Heart right ventricle (tissue), 16 donors: ENCODE data around the gene KLK2. TPM values are rescaled to one million over a fixed set of nuclear protein-coding genes. Genes with fewer than 3 reads are reported as not detected.
A peak's percentile ranks its signal among the peaks of the same experiment; 100 is the strongest.

Experiments
- ATAC-seq, 8 donors: fragments of 200-7000 bp; cut with Tn5 transposase; one replicate each; pipeline ENCODE4 v1.9.1; 2020; ENCODE audit warnings: mild to moderate bottlenecking in 8 of 8, moderate library complexity in 8 of 8, moderate number of reproducible peaks in 1 of 8
- DNase-seq, 2 donors: peaks; one replicate each; pipeline ENCODE4 v3.0.0-alpha.2; 2020
- H3K27ac ChIP-seq, 10 donors: fragments of 200-600 bp; sonication (generic) in 2 of 10; one replicate each; pipeline versions ENCODE4 v1.5.0 to v1.8.0; 2020 to 2022; ENCODE audit warnings: mild to moderate bottlenecking in 3 of 10
- H3K27me3 ChIP-seq, 7 donors: fragments of 200-600 bp; one replicate each; pipeline ENCODE4 v1.8.0; 2021 to 2022; ENCODE audit warnings: mild to moderate bottlenecking in 2 of 7
- H3K36me3 ChIP-seq, 9 donors: fragments of 200-600 bp; sonication (generic) in 1 of 9; one replicate each; pipeline versions ENCODE4 v1.5.0 to v1.8.0; 2020 to 2022; ENCODE audit warnings: mild to moderate bottlenecking in 2 of 9
- H3K4me1 ChIP-seq, 9 donors: fragments of 200-600 bp; sonication (generic) in 1 of 9; one replicate each; pipeline versions ENCODE4 v1.5.0 to v1.8.0; 2020 to 2022; ENCODE audit warnings: mild to moderate bottlenecking in 4 of 9
- H3K4me3 ChIP-seq, 10 donors: fragments of 200-600 bp; sonication (generic) in 2 of 10; one replicate each; pipeline versions ENCODE4 v1.5.0 to v1.8.0; 2020 to 2022; ENCODE audit warnings: mild to moderate bottlenecking in 7 of 10, moderate library complexity in 2 of 10
- H3K9me3 ChIP-seq, 11 donors: fragments of 200-600 bp in 10 of 11; sonication (generic) in 2 of 11; one replicate each; pipeline versions ENCODE4 v1.5.0 to v1.8.0; 2013 to 2022; ENCODE audit warnings: mild to moderate bottlenecking in 2 of 11, control low read depth in 1 of 11, moderate library complexity in 1 of 11
- WGBS, 2 donors: extraction: QIAGEN DNeasy Blood & Tissue Kit; methylation state at CpG; one replicate each; pipeline ENCODE4 v1.1.7; 2013; ENCODE audit warnings: inconsistent platforms in 1 of 2; 5-methylcytosine and 5-hydroxymethylcytosine counted together
- intact Hi-C, 10 donors: fragments of 100-400 bp; cut with DNase I; formaldehyde crosslinking; loops; one replicate each; pipeline versions ENCODE4 v1.11.1 to v1.14.2; 2022
- long read RNA-seq, 3 donors: library from polyadenylated mRNA; unstranded; transcript quantifications; one replicate each; pipeline ENCODE4 v2.0.0, GENCODE V29; 2020 to 2021
- polyA plus RNA-seq, 2 donors: library from polyadenylated mRNA; stranded (reverse); fragments of 200-250 nt; gene quantifications; one replicate each; pipeline ENCODE4 v1.2.3, GENCODE V29; 2013
- total RNA-seq, 10 donors: library from RNA; stranded (reverse); fragmentation: NEBNext Ultra II Directional in 3 of 10; extraction: Animal tissue kit (Norgen Biotek cat#: 25700) in 3 of 10; gene quantifications; one replicate each; pipeline versions ENCODE4 v1.2.1 to v1.2.4, GENCODE V29; 2021 to 2023
- TF ChIP-seq, protein P1 (sequence below), 9 donors: fragments of 200-600 bp; sonication (generic) in 2 of 9; IDR thresholded peaks; one replicate each; pipeline versions ENCODE4 v1.5.0 to v1.8.0; 2021 to 2022; ENCODE audit warnings: antibody characterized with exemption in 9 of 9, mild to moderate bottlenecking in 5 of 9, moderate library complexity in 1 of 9
- donor health status: Arrhythmogenic right ventricular cardiomyopathy.
- donor health status: ischemic (EF 13 %, LVEDD 7.1; RV severe dilation, severe dysfunction).
- donor health status: healthy with polysubstance abuse.
- donor health status: DM: no; HTN: yes; CAD: no.
- donor health status: DM: no; HTN: no; CAD: no.
- donor health status: ischemic (EF 25% LVEDD 6.9; RV normal size, moderate dysfunction).
- donor health status: ischemic (EF 25% LVEDD 5.7; RV mildly dilated, moderate dysfunction).
- donor health status: healthy.
- donor health status: DM: yes; HTN: yes; CAD: no.
- donor health status: Ischemic cardiomyopathy.
- donor health status: ischemic (EF 35%, LVEDD 5.7; RV mildly dilated, moderate dysfunction).
- donor health status: nonischemic (EF 11% LVEDD 7.7; RV severe dilation, severe dysfunction).
- donor health status: DM: yes; HTN: yes; CAD: no.
- donor health status: PGD.
- donor health status: ischemic (EF 29% LVEDD 5.4; RV normal size, mild dysfunction).
- donor health status: nonischemic (EF 23%, LVEDD 6.1; RV moderate dilation, normal function).

Gene KLK2
- total RNA-seq (not detected), polyA plus RNA-seq (not detected)
- long read RNA-seq, donor 1: 0 reads
- long read RNA-seq, donor 2: 0 reads
- long read RNA-seq, donor 3: 0 reads

DNA sequence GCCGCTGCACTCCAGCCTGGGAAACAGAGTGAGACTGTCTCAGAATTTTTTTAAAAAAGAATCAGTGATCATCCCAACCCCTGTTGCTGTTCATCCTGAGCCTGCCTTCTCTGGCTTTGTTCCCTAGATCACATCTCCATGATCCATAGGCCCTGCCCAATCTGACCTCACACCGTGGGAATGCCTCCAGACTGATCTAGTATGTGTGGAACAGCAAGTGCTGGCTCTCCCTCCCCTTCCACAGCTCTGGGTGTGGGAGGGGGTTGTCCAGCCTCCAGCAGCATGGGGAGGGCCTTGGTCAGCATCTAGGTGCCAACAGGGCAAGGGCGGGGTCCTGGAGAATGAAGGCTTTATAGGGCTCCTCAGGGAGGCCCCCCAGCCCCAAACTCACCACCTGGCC lies at the start of gene KLK2:
Gene KLK2 (plus strand): TSS at position 384 of the 400 bp plus-strand sequence. CDS start 35 bp downstream, outside the sequence.
- no peak within 1 kb of the TSS for H3K4me3 ChIP-seq
- no peaks in the 10 kb centered on the region for H3K36me3 ChIP-seq
- no peaks in the 10 kb centered on the region for H3K4me1 ChIP-seq
- no peak for ATAC-seq
- no peak for DNase-seq
- TF ChIP-seq, protein P1, sequence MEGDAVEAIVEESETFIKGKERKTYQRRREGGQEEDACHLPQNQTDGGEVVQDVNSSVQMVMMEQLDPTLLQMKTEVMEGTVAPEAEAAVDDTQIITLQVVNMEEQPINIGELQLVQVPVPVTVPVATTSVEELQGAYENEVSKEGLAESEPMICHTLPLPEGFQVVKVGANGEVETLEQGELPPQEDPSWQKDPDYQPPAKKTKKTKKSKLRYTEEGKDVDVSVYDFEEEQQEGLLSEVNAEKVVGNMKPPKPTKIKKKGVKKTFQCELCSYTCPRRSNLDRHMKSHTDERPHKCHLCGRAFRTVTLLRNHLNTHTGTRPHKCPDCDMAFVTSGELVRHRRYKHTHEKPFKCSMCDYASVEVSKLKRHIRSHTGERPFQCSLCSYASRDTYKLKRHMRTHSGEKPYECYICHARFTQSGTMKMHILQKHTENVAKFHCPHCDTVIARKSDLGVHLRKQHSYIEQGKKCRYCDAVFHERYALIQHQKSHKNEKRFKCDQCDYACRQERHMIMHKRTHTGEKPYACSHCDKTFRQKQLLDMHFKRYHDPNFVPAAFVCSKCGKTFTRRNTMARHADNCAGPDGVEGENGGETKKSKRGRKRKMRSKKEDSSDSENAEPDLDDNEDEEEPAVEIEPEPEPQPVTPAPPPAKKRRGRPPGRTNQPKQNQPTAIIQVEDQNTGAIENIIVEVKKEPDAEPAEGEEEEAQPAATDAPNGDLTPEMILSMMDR (IDR thresholded peaks at IDR 0.05): no peak
- H3K27ac ChIP-seq: no peak within 1 kb of the TSS
- H3K27me3 ChIP-seq: peaks cover 0 to 87% (median 62%) of the 10 kb centered on the region in 7 donors
- WGBS, 2 donors: 63 to 75% methylated on average over 3 of the region's 3 CpGs
- H3K9me3 ChIP-seq: no peaks in the 10 kb centered on the region
- intact Hi-C loops: no loop called here

DNA sequence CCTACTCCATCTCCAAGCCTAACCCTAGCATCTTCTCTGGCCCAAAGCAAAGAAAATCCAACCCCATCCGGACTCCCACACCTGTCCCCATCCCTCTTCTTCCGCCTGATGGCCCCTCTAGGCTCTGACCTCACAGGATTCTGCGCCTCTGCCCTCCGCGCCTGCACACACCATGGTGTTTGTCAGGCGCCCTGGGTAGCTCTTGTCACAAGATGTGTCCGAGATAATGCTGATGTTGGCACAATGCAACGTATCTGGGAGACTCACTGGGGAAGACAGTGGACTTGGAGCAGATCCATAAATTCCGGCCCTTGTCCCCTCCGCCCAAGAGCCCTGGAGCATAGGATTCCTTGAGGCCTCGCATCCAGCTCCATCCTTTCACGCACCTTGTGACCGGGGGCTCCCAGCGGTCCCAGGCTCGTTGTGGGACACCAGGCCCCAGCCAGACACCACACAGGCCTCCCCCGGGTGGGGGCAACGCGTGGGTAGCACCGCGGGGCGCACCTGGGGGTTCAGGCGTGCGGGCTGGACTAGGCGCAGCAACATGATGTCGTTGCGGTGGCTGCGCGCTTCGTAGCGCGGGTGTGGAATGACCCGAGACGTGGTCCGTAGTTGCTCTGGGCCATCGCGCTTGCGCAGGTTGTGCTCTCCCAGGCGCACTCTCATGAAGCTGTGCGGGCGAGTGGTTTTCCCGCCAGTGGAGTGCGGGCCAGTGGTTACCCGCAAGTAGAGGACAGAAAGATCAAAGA lies 46.6 kb upstream of the KLK2 start:
- no peak overlapping the region for H3K27ac ChIP-seq
- intact Hi-C loops: no loop called here
- 75 to 79% methylated on average over 43 of the region's 43 CpGs for WGBS, 2 donors
- no peak for DNase-seq
- H3K9me3 ChIP-seq: no peaks in the 10 kb centered on the region
- H3K4me1 ChIP-seq: no peaks in the 10 kb centered on the region
- no peaks in the 10 kb centered on the region for H3K36me3 ChIP-seq
- TF ChIP-seq, protein P1 (IDR thresholded peaks at IDR 0.05): no peak
- peaks cover 6 to 77% (median 37%) of the 10 kb centered on the region in 7 donors for H3K27me3 ChIP-seq
- H3K4me3 ChIP-seq: no peak overlapping the region
- peak in 1 of 8 donors; percentile 39 for ATAC-seq

DNA sequence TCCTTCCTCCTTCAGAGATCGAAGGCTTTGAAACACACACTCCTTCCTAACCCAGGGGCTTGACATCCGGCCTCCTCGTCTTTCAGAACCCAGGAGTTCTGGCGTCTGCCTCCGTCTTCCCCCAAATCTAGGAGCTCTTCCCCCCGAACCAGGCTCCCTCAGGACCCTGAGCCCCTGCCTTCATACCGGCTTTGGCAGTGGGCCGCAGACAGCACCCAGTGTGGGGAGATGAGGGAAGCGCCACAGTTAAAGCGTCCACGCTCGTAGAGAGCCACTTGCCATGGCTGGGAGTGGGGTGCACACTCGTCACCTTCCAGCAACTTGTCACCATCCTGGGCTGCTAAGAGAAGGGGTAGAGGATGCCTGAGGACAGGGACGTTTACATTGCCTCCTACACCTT lies 45.8 kb upstream of the KLK2 start:
- no peak for ATAC-seq
- Histone ChIP-seq H3K4me1 (no peaks in the 10 kb centered on the region), H3K9me3 (no peaks in the 10 kb centered on the region), H3K27ac (no peak overlapping the region), H3K4me3 (no peak overlapping the region), H3K36me3 (no peaks in the 10 kb centered on the region), H3K27me3 (peaks cover 1 to 72% (median 29%) of the 10 kb centered on the region in 7 donors)
- TF ChIP-seq, protein P1 (IDR thresholded peaks at IDR 0.05): no peak
- 76 to 79% methylated on average over 14 of the region's 14 CpGs for WGBS, 2 donors
- DNase-seq: no peak
- intact Hi-C loops: no loop called here

DNA sequence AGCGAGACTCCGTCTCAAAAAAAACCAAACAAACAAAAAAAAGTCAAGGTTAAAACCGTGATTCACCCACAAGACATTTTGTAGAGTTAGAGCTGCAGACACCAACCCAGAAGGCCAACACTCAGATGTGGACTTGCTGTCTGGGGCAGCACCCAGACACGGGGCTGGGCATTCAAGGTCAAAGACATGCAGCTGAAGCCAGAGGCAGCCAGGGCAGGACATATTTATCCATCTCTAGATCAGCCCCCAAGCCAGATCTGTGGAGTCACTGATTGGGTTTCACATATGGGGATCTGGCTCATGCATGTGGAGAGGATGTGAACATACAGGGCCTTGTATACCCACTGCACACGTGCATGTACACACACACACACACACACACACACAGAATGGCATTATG lies 43.4 kb upstream of the KLK2 start:
- intact Hi-C loops: no loop called here
- H3K4me3 ChIP-seq: no peak overlapping the region
- H3K27ac ChIP-seq: no peak overlapping the region
- DNase-seq: no peak
- H3K27me3 ChIP-seq: peaks cover 0 to 69% (median 35%) of the 10 kb centered on the region in 7 donors
- H3K4me1 ChIP-seq: no peaks in the 10 kb centered on the region
- no peak for ATAC-seq
- H3K9me3 ChIP-seq: no peaks in the 10 kb centered on the region
- WGBS, 2 donors: 74 to 82% methylated on average over 5 of the region's 5 CpGs
- H3K36me3 ChIP-seq: no peaks in the 10 kb centered on the region
- TF ChIP-seq, protein P1 (IDR thresholded peaks at IDR 0.05): no peak
